ENCODE data around the gene PPP1CB. TPM values are rescaled to one million over a fixed set of nuclear protein-coding genes. Genes with fewer than 3 reads are reported as not detected.

The PPP1CB gene
- total RNA-seq, 1 donor from 2014 or later = 176 TPM

DNA sequence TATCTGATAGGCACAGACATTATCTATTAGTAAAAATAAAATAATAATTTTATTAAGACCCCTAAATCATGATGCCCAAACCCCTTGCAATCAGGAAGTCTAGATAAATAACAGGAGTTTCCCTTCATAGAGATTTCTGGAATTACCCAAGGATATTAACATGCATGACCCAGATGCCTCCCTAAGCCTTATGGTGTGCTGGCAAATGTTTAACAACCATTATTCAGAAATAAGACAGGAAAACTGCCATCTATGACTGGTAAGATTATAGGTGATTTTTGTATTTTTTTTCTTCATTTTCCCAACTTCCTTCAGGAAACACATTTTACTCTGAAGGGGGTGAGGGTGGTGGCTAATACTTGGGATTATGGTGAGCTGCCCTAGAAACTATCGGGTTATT lies 2.7 kb upstream of the PPP1CB start:
- H3K36me3 Mint-ChIP-seq (ENCODE audit: low read depth) = no peaks in the 10 kb centered on the region
- DNase-seq (ENCODE audit: low read depth, low spot score) = no peak
- peaks cover 27% of the 10 kb centered on the region for H3K4me1 Mint-ChIP-seq
- TF ChIP-seq, protein P1, sequence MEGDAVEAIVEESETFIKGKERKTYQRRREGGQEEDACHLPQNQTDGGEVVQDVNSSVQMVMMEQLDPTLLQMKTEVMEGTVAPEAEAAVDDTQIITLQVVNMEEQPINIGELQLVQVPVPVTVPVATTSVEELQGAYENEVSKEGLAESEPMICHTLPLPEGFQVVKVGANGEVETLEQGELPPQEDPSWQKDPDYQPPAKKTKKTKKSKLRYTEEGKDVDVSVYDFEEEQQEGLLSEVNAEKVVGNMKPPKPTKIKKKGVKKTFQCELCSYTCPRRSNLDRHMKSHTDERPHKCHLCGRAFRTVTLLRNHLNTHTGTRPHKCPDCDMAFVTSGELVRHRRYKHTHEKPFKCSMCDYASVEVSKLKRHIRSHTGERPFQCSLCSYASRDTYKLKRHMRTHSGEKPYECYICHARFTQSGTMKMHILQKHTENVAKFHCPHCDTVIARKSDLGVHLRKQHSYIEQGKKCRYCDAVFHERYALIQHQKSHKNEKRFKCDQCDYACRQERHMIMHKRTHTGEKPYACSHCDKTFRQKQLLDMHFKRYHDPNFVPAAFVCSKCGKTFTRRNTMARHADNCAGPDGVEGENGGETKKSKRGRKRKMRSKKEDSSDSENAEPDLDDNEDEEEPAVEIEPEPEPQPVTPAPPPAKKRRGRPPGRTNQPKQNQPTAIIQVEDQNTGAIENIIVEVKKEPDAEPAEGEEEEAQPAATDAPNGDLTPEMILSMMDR (conservative IDR thresholded peaks at IDR 0.05) = no peak
- no peak overlapping the region for H3K4me3 Mint-ChIP-seq
- H3K27me3 Mint-ChIP-seq (ENCODE audit: low read depth) = no peaks in the 10 kb centered on the region
- H3K27ac Mint-ChIP-seq (ENCODE audit: unreplicated experiment) = no peak overlapping the region
- no peaks in the 10 kb centered on the region for H3K9me3 Mint-ChIP-seq

GRCh38 chr2:28749526-28749925 lies 2.1 kb upstream of the PPP1CB start:
- Mint-ChIP-seq H3K27me3 (ENCODE audit: low read depth) (no peaks in the 10 kb centered on the region), H3K4me3 (peak overlapping the region; percentile 96), H3K36me3 (ENCODE audit: low read depth) (no peaks in the 10 kb centered on the region), H3K4me1 (peaks cover 32% of the 10 kb centered on the region), H3K27ac (ENCODE audit: unreplicated experiment) (no peak overlapping the region), H3K9me3 (no peaks in the 10 kb centered on the region)
- DNase-seq (ENCODE audit: low read depth, low spot score) = no peak
- TF ChIP-seq, protein P1 (conservative IDR thresholded peaks at IDR 0.05) = no peak

GRCh38 chr2:28750316-28751251 lies 1.0 kb upstream of the PPP1CB start:
- Mint-ChIP-seq H3K27me3 (ENCODE audit: low read depth) (no peaks in the 10 kb centered on the region), H3K27ac (ENCODE audit: unreplicated experiment) (peak overlapping the region; percentile 98), H3K4me1 (peaks cover 43% of the 10 kb centered on the region), H3K9me3 (no peaks in the 10 kb centered on the region), H3K36me3 (ENCODE audit: low read depth) (no peaks in the 10 kb centered on the region), H3K4me3 (peak overlapping the region; percentile 96)
- no peak for DNase-seq (ENCODE audit: low read depth, low spot score)
- TF ChIP-seq, protein P1 (conservative IDR thresholded peaks at IDR 0.05) = no peak

GRCh38 chr2:28751956-28752630 lies 463 bp downstream of the PPP1CB start:
- Mint-ChIP-seq H3K36me3 (ENCODE audit: low read depth) (no peaks in the 10 kb centered on the region), H3K4me1 (peaks cover 48% of the 10 kb centered on the region), H3K27ac (ENCODE audit: unreplicated experiment) (peak overlapping the region; percentile 99), H3K4me3 (peak overlapping the region; percentile 96), H3K9me3 (no peaks in the 10 kb centered on the region), H3K27me3 (ENCODE audit: low read depth) (no peaks in the 10 kb centered on the region)
- DNase-seq (ENCODE audit: low read depth, low spot score) = no peak
- TF ChIP-seq, protein P1 (conservative IDR thresholded peaks at IDR 0.05) = no peak

DNA sequence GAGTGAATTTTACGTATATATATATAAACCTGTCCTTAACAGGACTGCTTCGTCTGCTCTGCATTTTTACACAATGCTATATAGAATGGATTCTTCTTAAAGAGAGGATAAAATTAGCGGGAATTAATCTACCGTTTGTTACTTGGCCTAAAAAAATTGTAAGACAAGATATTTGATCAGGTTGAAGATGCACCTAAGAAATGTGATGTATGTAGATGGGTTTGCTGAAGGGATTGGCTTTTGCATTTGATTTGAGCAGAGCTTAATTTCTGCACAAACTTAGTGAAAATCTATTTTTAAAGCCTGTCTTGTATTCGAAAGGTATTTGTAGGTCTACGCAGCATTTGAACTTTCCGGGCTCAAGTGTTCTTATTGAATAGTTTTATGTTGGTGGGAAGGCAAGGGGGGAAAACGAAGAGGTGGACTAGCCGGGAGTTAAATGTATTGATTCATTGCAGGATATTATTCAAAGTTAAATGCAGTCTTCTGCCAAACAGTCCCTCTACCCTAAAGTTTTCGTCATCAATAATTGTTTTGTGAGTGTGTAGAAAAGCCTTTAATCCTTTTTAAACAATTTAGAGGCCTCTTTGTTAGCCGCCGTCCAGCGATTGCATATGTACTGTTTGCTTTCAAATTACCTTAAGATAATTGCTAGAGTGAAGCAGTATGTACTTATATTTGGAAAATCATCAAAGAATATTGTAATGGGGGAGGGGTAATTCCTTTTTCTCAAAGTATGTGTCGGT lies 1.2 kb downstream of the PPP1CB start:
- Mint-ChIP-seq H3K4me3 (peak overlapping the region; percentile 96), H3K9me3 (no peaks in the 10 kb centered on the region), H3K36me3 (ENCODE audit: low read depth) (no peaks in the 10 kb centered on the region), H3K27me3 (ENCODE audit: low read depth) (no peaks in the 10 kb centered on the region), H3K27ac (ENCODE audit: unreplicated experiment) (peak overlapping the region; percentile 99), H3K4me1 (peaks cover 54% of the 10 kb centered on the region)
- TF ChIP-seq, protein P1 (conservative IDR thresholded peaks at IDR 0.05) = no peak
- no peak for DNase-seq (ENCODE audit: low read depth, low spot score)

All from neural crest cell (in vitro differentiated cells).